Muscle layer of colon (tissue), 2 donors: ENCODE data around the gene MSH3.

ENCODE experiments used
- H3K27ac ChIP-seq: one replicate; pipeline ENCODE4 v1.7.0; 2013; ENCODE audit warnings: low read depth, mild to moderate bottlenecking, low read length, moderate library complexity
- H3K27me3 ChIP-seq, 2 donors: one replicate each; pipeline ENCODE4 v1.7.0; 2013; ENCODE audit warnings: low read length in 2 of 2, mild to moderate bottlenecking in 2 of 2; ENCODE audit not compliant: insufficient read depth in 2 of 2, control insufficient read depth in 1 of 2
- H3K36me3 ChIP-seq: one replicate; pipeline ENCODE4 v1.7.0; 2013; ENCODE audit warnings: mild to moderate bottlenecking, low read length; ENCODE audit not compliant: insufficient read depth
- H3K4me1 ChIP-seq: one replicate; pipeline ENCODE4 v1.7.0; 2013; ENCODE audit warnings: mild to moderate bottlenecking, low read length; ENCODE audit not compliant: insufficient read depth
- H3K4me3 ChIP-seq, 2 donors: one replicate each; pipeline ENCODE4 v1.7.0; 2013; ENCODE audit warnings: low read length in 2 of 2, low read depth in 1 of 2, mild to moderate bottlenecking in 1 of 2, moderate library complexity in 1 of 2
- H3K9ac ChIP-seq: one replicate; pipeline ENCODE4 v1.7.0; 2013; ENCODE audit warnings: low read length
- H3K9me3 ChIP-seq: one replicate; pipeline ENCODE4 v1.7.0; 2013; ENCODE audit warnings: mild to moderate bottlenecking, low read length
- donor health status: abdominal sarcoma.
- donor health status: Adenocarcinoma of cecum.

The MSH3 gene

GRCh38 chr5:80919678-80920196 is 265.3 kb downstream of the MSH3 start:
- no peak overlapping the region for H3K27ac ChIP-seq
- H3K9me3 ChIP-seq, result no peaks in the 10 kb centered on the region
- no peak overlapping the region for H3K4me3 ChIP-seq
- H3K4me1 ChIP-seq, result no peaks in the 10 kb centered on the region
- no peaks in the 10 kb centered on the region for H3K36me3 ChIP-seq
- H3K9ac ChIP-seq, result no peak overlapping the region
- H3K27me3 ChIP-seq, result no peaks in the 10 kb centered on the region

GRCh38 chr5:80920333-80920732 is 265.9 kb downstream of the MSH3 start:
- H3K27me3 ChIP-seq, result no peaks in the 10 kb centered on the region
- H3K9ac ChIP-seq, result no peak overlapping the region
- no peak overlapping the region for H3K27ac ChIP-seq

GRCh38 chr5:80921026-80921425 is 266.6 kb downstream of the MSH3 start:
- no peak overlapping the region for H3K9ac ChIP-seq
- no peaks in the 10 kb centered on the region for H3K27me3 ChIP-seq
- H3K9me3 ChIP-seq, result no peaks in the 10 kb centered on the region
- H3K27ac ChIP-seq, result no peak overlapping the region
- H3K4me1 ChIP-seq, result no peaks in the 10 kb centered on the region
- H3K36me3 ChIP-seq, result no peaks in the 10 kb centered on the region
- H3K4me3 ChIP-seq, result no peak overlapping the region

More at GRCh38 chr5:80920333-80920732, 265.9 kb downstream of the MSH3 start:
- Histone ChIP-seq H3K9me3 (no peaks in the 10 kb centered on the region), H3K36me3 (no peaks in the 10 kb centered on the region), H3K4me3 (no peak overlapping the region), H3K4me1 (no peaks in the 10 kb centered on the region)

DNA sequence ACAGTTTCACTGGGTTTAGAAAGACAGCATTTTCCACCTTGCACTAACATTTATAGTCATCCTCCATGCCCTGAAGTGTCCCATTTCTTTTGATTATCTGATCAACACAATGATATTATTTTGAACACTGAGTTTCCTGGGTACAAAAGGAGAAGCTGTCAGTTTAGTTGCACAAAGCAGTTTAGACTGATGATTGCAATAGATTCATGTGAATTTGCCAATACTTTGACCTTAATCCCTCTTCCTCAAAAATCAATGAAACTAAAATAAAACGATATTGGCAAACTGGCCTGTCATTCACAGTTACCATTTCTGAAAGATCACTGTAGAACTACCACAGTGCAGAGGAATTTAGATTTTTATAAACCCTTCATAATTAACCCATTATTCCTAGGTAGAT is 271.5 kb downstream of the MSH3 start:
- no peaks in the 10 kb centered on the region for H3K4me1 ChIP-seq
- no peak overlapping the region for H3K4me3 ChIP-seq
- no peaks in the 10 kb centered on the region for H3K27me3 ChIP-seq
- no peak overlapping the region for H3K9ac ChIP-seq
- no peaks in the 10 kb centered on the region for H3K36me3 ChIP-seq
- H3K27ac ChIP-seq, result no peak overlapping the region
- H3K9me3 ChIP-seq, result no peaks in the 10 kb centered on the region
